Measurements from ENCODE around the gene PDE4D.
A peak's percentile ranks its signal among the peaks of the same experiment; 100 is the strongest.
"Not testable (repeated sequence)": the region's sequence is repeated elsewhere in the genome, so short reads cannot be mapped to it uniquely, and the experiment has no call there.

PDE4D gene

GRCh38 chr5:59020611-59021285 is 872.8 kb downstream of the PDE4D start:
- no peak for DNase-seq

- DNase-seq = no peak
Observed at GRCh38 chr5:59019078-59019477, 874.4 kb downstream of the PDE4D start.

DNA sequence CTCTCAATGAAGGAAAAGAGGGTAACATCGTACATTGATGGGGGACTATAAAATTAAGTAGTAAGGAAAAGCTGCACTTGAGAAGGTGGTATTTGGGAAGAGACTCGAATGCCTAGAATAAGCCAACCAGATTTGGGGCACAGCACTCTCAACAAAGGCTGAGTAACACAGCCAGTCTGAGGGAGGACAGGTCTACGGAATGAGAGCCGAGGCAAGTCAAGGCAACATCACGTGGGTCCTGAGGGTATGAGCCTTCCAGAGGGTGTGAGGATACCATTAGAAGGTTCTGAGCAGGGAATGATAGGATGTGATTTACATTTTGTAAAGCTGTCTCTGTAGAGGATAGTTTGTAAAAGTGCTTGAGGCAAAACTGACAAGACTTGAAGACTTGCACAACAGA is 876.6 kb downstream of the PDE4D start:
- no peak for DNase-seq

DNA sequence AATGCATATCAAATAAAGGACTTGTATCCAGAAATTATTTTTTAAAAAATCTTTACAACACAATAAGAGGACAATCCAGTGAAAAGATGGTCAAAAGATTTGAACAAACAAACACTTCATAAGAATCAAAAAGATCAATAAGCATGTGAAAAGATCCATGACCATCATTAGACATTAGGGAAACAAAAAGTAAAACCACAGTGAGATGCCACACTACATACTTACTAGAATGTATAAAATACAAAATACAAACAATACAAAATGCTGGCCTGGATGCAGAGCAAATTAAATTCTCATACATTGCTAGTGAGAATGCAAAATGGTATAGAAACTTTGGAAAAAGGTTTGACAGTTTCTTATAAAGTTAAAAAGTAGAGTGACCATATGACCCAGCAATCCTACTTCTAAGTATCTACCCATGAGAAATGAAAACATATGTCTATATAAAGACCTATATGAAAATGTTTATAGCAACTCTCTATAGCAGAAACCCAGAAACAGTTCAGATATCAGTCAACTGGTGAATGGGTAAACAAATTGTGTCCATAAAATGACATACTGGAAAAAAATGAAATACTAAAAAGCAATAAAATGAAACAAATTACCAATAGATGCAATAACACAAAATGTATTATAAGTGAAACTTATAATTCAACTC is 884.6 kb downstream of the PDE4D start:
- no peak for DNase-seq

- DNase-seq = peak in 1 of 2 experiments; percentile 3
Observed at GRCh38 chr5:59007460-59008063, 886.0 kb downstream of the PDE4D start.

- DNase-seq = no peak
Observed at GRCh38 chr5:59005934-59006701, 887.4 kb downstream of the PDE4D start.

- DNase-seq = no peak
Observed at GRCh38 chr5:59003641-59004040, 889.9 kb downstream of the PDE4D start.

- DNase-seq = no peak
Observed at GRCh38 chr5:59003124-59003523, 890.4 kb downstream of the PDE4D start.

DNA sequence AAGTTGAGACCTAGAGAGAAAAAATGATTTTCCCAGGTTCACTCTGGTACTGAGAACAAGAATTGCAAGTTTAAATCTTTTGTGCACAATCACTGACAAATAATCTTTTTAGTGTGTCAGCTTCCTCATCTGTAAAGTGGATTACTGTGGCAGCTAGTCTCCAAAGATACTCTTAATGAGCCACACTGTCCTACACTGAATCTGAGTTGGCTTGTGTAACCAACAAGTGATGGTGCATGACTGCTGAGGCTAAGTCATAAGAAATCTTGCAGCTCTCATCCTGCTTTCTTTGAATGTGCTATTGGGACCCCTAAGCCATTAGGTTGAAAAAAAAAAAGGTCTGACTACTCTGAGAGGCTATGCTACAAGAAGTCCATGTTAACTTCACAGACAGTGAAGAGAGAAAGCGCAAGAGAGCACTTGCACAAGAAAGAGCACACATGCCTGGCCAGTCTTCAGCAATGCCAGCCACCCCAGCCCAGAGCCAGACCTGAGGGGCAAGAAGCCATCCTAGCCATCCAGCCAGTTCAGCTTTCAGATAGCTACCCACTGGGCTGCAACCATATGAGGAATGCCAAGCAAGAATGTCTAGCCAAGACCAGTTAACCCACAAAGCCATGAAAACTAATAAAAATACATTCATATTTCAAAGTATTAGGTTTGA is 891.2 kb downstream of the PDE4D start:
- DNase-seq = no peak

GRCh38 chr5:59001716-59002115 is 891.8 kb downstream of the PDE4D start:
- DNase-seq = no peak

DNA sequence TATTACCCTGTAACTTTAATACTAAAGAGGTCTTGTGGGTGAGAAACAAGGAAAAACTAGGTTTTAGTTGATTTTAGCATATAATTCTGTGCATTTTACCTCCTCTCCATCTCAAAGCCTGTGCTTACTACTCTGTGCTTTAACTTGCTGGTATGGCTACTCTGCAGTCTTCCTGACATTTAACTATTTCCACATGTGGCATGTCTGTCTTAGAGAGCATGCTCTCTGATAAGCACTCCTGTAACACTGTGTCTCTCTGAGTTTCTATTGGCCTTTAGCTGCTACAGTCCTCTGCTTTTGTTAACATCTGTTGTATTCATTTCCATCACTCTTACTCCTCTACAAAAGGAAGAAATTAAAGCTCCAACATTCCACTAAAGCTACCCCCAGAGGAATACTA is 892.4 kb downstream of the PDE4D start:
- DNase-seq = no peak

GRCh38 chr5:59000211-59000610 is 893.3 kb downstream of the PDE4D start:
- no peak for DNase-seq

DNA sequence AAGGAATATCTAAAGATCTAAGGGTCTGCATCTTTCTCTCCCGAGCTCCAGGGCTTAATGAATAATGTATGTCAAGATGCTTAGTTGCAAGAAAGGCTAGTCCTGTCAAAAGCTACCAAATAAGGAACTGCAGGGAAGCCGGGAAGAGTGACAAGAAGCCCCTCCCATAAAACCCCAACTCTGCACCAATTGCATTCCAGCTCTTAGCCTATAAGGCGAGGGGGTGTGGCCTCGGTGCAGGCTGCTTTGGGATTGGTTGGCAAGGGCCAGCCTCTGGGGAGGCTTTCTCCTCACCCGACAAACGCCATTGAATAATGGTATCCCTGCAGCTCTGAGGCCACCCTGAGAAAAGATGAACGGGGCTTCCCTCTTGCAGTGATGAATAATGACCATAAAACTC is 893.7 kb downstream of the PDE4D start:
- no peak for DNase-seq

DNA sequence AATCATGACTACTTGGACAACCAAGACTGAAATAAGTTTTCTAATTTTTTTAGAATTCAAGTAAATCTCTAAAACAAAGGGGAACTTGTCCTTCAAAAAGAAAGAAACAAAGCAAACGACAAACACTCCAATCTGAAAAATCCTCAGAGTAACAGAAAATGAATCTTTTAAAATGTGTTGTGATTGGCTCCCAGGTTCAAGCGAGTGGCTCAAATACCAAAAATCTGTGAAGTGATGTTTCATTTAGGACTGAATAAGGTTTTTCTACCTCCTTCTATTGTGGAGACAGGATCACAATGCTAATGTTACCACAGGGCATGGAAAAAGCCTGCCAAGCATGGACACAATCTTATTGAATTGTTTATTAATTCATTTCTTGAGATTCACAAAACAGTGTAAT is 895.0 kb downstream of the PDE4D start:
- DNase-seq = no peak

DNA sequence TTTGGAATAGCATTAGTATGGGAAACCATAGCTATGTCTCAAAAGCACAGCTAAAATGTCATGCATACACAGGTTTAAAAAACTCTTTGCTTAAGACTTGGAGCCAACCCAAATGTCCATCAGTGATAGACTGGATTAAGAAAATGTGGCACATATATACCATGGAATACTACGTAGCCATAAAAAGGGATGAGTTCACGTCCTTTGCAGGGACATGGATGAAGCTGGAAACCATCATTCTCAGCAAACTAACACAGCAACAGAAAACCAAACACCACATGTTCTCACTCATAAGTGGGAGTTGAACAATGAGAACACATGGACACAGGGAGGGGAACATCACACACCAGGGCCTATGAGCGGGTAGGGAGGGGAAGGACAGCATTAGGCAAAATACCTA is 897.7 kb downstream of the PDE4D start:
- not testable (repeated sequence) for DNase-seq

- no peak for DNase-seq
Observed at GRCh38 chr5:58993461-58993860, 900.1 kb downstream of the PDE4D start.

- no peak for DNase-seq
Observed at GRCh38 chr5:58988938-58989337, 904.6 kb downstream of the PDE4D start.

DNA sequence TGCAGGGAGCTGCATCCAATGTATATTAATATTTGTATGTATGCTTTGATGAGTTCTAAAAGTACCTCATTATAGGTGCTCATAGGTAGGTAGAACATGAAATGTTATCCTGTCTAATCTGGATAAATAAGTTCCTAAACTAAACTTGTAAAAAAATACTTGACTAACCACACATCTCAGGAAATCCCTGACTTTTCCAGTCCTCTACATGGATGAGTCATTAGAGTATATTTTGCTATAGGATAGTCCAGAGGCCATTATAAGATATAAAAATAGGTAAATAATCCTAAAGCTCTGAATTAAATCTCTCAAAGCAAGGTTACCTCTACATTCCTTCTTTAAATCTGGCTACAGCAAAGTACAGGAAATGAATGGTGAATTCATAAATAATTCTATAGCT is 906.3 kb downstream of the PDE4D start:
- DNase-seq = no peak

GRCh38 chr5:58986281-58986680 is 907.2 kb downstream of the PDE4D start:
- DNase-seq = no peak

DNA sequence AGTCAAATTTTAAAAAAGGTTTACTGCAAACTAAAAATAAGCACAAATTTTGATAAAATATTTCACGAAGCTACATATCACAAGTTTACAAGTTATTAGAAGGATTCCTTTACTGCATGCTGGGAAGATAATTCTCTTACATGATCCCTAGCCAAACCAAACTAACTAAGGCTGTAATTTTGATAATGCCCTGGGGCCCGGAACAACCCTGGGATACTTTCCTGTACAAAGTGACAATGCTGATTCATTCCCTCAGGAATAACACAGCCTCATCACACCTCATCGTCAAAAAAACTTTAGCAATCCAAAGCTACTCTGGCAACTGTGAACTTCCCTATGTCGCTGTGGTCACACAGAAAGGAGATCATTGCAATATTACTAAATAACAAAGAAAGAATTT is 907.8 kb downstream of the PDE4D start:
- no peak for DNase-seq

DNA sequence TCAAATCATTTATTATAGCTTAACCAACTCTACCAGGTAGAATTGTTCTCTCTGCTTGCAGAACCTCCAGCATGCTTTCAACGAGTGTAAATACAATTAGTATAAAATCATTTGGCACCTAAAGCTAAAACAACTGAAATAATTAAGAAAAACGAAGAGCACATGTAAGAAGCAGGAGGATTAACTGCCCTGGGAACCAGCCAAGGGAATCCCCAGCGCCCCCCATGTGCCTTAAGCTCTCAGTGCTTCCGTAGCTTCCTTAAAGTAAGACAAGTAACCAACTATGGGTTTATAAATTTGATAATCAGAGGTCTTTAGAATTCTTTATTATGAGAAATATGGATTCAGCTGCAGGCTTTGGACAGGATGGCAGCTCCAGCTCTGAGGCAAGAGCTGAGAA is 908.2 kb downstream of the PDE4D start:
- no peak for DNase-seq

- DNase-seq = no peak
Observed at GRCh38 chr5:58983526-58984452, 909.7 kb downstream of the PDE4D start.
